Vagina (tissue), 2 donors: ENCODE results near the gene CBFA2T2. TPM values are rescaled to one million over a fixed set of nuclear protein-coding genes. Genes with fewer than 3 reads are reported as not detected.

Experiments used
- DNase-seq, 2 donors: peaks; one replicate each; pipeline ENCODE4 v3.0.0-alpha.2; 2017; ENCODE audit errors: extremely low spot score in 2 of 2
- H3K27ac ChIP-seq: fragments of 200-600 bp; sonication (generic); one replicate; pipeline ENCODE4 v1.5.1; 2019
- H3K27me3 ChIP-seq: fragments of 200-600 bp; sonication (generic); one replicate; pipeline ENCODE4 v1.5.1; 2019
- H3K36me3 ChIP-seq, 2 donors: fragments of 200-600 bp; sonication (generic); one replicate each; pipeline ENCODE4 v1.5.1; 2017 to 2019
- H3K4me1 ChIP-seq: fragments of 200-600 bp; sonication (generic); one replicate; pipeline ENCODE4 v1.5.1; 2019
- H3K4me3 ChIP-seq, 2 donors: fragments of 200-600 bp; sonication (generic); 1 replicate in 1 of 2; 2 replicates in 1 of 2; pipeline ENCODE4 v1.5.1; 2016 to 2019
- H3K9me3 ChIP-seq: fragments of 200-600 bp; sonication (generic); one replicate; pipeline ENCODE4 v1.5.1; 2019
- POLR2A ChIP-seq, 2 donors: fragments of 450-650 bp; IDR thresholded peaks; one replicate each; pipeline ENCODE4 v1.6.1; 2017; ENCODE audit warnings: antibody characterized with exemption in 2 of 2, mild to moderate bottlenecking in 2 of 2, moderate library complexity in 2 of 2
- POLR2AphosphoS5 ChIP-seq, 2 donors: sonication (generic); formaldehyde crosslinking; IDR thresholded peaks; one replicate each; pipeline ENCODE4 v1.9.0; 2017; ENCODE audit warnings: antibody characterized with exemption in 2 of 2, mild to moderate bottlenecking in 2 of 2, low read depth in 1 of 2; ENCODE audit not compliant: insufficient read depth in 1 of 2
- intact Hi-C: fragments of 100-400 bp; cut with DNase I; formaldehyde crosslinking; loops from one replicate; pipeline ENCODE4 v1.15.1; 2023
- total RNA-seq: library from RNA; depleted of rRNA; stranded (reverse); fragments of >200 nt; gene quantifications from one replicate; pipeline ENCODE4 v1.2.3, GENCODE V29; 2016
- TF ChIP-seq, protein P1 (sequence below), 3 experiments: fragments of 450-650 bp in 2 of 3; fragments of 200-600 bp in 1 of 3; sonication (generic) in 1 of 3; IDR thresholded peaks; one replicate each; pipeline ENCODE4 v1.5.1; 2017 to 2019; ENCODE audit warnings: antibody characterized with exemption in 3 of 3, mild to moderate bottlenecking in 2 of 3, moderate library complexity in 2 of 3

CBFA2T2 gene
- total RNA-seq, 1 donor from 2014 or later = 34.9 TPM

DNA sequence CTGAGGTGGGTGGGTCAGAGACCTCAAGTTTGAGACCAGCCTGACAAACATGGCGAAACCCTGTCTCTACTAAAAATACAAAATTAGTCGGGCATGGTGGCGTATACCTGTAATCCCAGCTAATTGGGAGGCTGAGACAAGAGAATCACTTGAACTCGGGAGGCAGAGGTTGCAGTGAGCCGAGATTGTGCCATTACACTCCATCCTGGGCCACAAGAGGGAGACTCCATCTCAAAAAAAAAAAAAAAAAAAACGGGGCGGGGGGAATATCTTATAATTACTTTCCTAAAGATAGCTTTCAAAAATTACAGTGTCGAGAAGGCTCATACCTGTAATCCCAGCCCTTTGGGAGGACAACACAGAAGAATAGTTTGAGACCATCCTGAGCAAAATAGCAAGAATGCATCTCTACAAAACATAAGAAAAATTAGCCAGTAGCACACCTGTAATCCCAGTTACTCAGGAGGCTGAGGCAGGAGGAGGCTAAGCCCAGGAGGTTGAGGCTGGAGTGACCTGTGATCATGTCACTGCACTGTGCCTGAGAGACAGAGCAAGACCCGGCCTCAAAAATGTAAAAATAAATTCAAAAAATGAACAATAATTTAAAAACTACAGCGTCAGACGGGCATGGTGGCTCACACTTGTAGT is 25.8 kb downstream of the CBFA2T2 start:
- no peak for DNase-seq
- intact Hi-C loops = no loop called here
- H3K27me3 ChIP-seq = no peaks in the 10 kb centered on the region
- H3K4me1 ChIP-seq = peaks cover 37% of the 10 kb centered on the region
- H3K36me3 ChIP-seq = no peaks in the 10 kb centered on the region
- no peak overlapping the region for H3K27ac ChIP-seq
- TF ChIP-seq POLR2AphosphoS5 (IDR thresholded peaks at IDR 0.05; ENCODE audit: insufficient read depth in 1 of 2, low read depth in 1 of 2) (no peak), POLR2A (IDR thresholded peaks at IDR 0.05) (no peak)
- TF ChIP-seq, protein P1, sequence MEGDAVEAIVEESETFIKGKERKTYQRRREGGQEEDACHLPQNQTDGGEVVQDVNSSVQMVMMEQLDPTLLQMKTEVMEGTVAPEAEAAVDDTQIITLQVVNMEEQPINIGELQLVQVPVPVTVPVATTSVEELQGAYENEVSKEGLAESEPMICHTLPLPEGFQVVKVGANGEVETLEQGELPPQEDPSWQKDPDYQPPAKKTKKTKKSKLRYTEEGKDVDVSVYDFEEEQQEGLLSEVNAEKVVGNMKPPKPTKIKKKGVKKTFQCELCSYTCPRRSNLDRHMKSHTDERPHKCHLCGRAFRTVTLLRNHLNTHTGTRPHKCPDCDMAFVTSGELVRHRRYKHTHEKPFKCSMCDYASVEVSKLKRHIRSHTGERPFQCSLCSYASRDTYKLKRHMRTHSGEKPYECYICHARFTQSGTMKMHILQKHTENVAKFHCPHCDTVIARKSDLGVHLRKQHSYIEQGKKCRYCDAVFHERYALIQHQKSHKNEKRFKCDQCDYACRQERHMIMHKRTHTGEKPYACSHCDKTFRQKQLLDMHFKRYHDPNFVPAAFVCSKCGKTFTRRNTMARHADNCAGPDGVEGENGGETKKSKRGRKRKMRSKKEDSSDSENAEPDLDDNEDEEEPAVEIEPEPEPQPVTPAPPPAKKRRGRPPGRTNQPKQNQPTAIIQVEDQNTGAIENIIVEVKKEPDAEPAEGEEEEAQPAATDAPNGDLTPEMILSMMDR (IDR thresholded peaks at IDR 0.05) = no peak
- no peaks in the 10 kb centered on the region for H3K9me3 ChIP-seq
- no peak overlapping the region for H3K4me3 ChIP-seq

DNA sequence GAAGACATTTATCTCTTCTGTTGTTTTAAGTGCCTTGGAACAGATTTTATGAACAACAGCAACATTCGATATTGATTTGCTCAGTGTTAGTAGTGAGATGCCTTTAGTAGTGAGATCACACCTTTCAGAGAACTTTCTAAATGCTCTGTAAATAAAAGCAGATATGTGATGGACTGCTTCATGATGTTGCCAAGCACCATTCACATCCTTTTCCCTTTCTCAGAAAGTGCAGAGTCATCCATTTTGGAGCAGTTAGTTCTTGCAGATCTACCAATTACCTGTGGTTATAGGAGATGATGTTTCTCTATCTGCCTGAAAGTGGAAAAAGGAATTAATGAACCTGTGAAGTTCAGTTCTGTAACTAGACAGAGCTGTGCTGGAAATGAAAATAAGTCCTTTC is 27.0 kb downstream of the CBFA2T2 start:
- Histone ChIP-seq H3K4me1 (peaks cover 25% of the 10 kb centered on the region), H3K36me3 (no peaks in the 10 kb centered on the region), H3K27ac (no peak overlapping the region), H3K4me3 (no peak overlapping the region), H3K27me3 (no peaks in the 10 kb centered on the region), H3K9me3 (no peaks in the 10 kb centered on the region)
- TF ChIP-seq POLR2AphosphoS5 (IDR thresholded peaks at IDR 0.05; ENCODE audit: insufficient read depth in 1 of 2, low read depth in 1 of 2) (peak in 1 of 2 donors; percentile 6), POLR2A (IDR thresholded peaks at IDR 0.05) (no peak)
- TF ChIP-seq, protein P1 (IDR thresholded peaks at IDR 0.05) = no peak
- intact Hi-C loops = no loop called here
- no peak for DNase-seq

DNA sequence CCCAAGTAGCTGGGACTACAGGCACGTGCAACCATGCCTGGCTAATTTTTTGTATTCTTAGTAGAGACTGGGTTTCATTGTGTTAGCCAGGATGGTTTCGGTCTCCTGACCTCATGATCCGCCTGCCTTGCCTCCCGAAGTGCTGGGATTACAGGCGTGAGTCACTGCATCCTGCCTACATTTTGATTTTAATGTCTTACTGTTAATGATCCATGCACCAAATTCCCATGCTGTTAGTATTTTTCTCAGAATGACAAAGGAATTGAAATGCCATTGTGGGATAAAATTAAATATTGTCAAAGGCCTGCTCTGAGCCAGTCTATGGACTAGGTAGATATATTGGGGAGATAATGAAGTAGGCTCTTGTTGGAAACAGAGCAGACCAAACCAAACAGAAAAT is 28.2 kb downstream of the CBFA2T2 start:
- TF ChIP-seq POLR2A (IDR thresholded peaks at IDR 0.05) (no peak), POLR2AphosphoS5 (IDR thresholded peaks at IDR 0.05; ENCODE audit: insufficient read depth in 1 of 2, low read depth in 1 of 2) (peak in 1 of 2 donors; percentile 43)
- TF ChIP-seq, protein P1 (IDR thresholded peaks at IDR 0.05) = no peak
- intact Hi-C loops = no loop called here
- Histone ChIP-seq H3K9me3 (no peaks in the 10 kb centered on the region), H3K4me1 (peaks cover 23% of the 10 kb centered on the region), H3K27ac (peak overlapping the region; percentile 24), H3K27me3 (no peaks in the 10 kb centered on the region), H3K36me3 (no peaks in the 10 kb centered on the region), H3K4me3 (no peak overlapping the region)
- no peak for DNase-seq

DNA sequence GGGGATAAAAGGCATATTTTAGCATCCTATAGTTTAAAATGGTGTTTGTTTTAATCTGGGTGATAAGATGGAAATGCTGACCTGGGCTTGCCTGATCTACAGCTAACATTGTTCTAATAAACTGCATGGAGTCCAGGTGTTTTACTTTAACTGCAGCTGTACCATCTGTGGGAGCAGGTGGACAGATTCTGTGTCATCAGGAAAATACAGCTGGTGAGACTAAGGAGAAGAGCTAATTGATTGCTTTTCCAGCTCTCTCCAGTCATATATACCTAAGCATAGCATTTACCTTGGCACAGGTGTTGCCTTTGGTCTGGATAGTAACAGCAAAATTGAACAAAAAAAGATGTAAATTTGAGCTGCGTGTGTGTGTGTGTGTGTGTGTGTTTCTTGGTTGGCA is 31.6 kb downstream of the CBFA2T2 start:
- no peak overlapping the region for H3K27ac ChIP-seq
- H3K9me3 ChIP-seq = no peaks in the 10 kb centered on the region
- H3K4me3 ChIP-seq = no peak overlapping the region
- no peak for DNase-seq
- intact Hi-C loops = no loop called here
- no peak for TF ChIP-seq POLR2AphosphoS5 (IDR thresholded peaks at IDR 0.05; ENCODE audit: insufficient read depth in 1 of 2, low read depth in 1 of 2)
- TF ChIP-seq POLR2A (IDR thresholded peaks at IDR 0.05) = no peak
- TF ChIP-seq, protein P1 (IDR thresholded peaks at IDR 0.05) = no peak
- no peaks in the 10 kb centered on the region for H3K27me3 ChIP-seq
- H3K4me1 ChIP-seq = peaks cover 20% of the 10 kb centered on the region
- no peaks in the 10 kb centered on the region for H3K36me3 ChIP-seq

DNA sequence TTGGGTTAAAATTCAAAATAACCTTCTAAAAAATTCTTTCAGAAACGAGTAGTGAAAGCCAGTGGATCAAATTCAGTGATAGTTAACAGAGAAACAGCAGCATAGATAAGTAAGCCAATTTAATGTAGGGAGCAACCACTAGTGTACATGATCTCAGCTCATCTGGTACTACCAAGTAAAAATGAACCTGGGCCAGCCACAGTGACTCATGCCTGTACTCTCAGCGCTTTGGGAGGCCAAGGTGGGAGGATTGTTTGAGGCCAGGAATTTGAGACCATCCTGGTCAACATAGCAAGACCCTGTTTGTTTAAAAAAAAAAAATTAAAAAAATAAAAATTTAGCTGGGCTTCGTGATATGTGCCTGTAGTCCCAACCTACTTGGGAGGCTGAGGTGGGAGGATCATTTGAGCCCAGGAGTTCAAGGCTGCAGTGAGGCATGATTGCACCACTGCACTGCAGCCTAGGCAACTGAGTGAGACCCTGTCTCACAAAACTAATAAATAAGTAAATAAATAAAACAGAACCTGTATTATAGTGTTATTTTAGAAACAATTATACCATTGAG is 32.4 kb downstream of the CBFA2T2 start:
- H3K27me3 ChIP-seq = no peaks in the 10 kb centered on the region
- peaks cover 11% of the 10 kb centered on the region for H3K4me1 ChIP-seq
- H3K9me3 ChIP-seq = no peaks in the 10 kb centered on the region
- DNase-seq = no peak
- no peak for TF ChIP-seq POLR2A (IDR thresholded peaks at IDR 0.05)
- TF ChIP-seq, protein P1 (IDR thresholded peaks at IDR 0.05) = no peak
- TF ChIP-seq POLR2AphosphoS5 (IDR thresholded peaks at IDR 0.05; ENCODE audit: insufficient read depth in 1 of 2, low read depth in 1 of 2) = no peak
- H3K4me3 ChIP-seq = no peak overlapping the region
- intact Hi-C loops = no loop called here
- H3K27ac ChIP-seq = no peak overlapping the region
- no peaks in the 10 kb centered on the region for H3K36me3 ChIP-seq
